ENCODE data around the gene BPTF.

GRCh38 chr17:67947325-67947813 is 122.1 kb downstream of the BPTF start:
- TF ChIP-seq, protein P1, sequence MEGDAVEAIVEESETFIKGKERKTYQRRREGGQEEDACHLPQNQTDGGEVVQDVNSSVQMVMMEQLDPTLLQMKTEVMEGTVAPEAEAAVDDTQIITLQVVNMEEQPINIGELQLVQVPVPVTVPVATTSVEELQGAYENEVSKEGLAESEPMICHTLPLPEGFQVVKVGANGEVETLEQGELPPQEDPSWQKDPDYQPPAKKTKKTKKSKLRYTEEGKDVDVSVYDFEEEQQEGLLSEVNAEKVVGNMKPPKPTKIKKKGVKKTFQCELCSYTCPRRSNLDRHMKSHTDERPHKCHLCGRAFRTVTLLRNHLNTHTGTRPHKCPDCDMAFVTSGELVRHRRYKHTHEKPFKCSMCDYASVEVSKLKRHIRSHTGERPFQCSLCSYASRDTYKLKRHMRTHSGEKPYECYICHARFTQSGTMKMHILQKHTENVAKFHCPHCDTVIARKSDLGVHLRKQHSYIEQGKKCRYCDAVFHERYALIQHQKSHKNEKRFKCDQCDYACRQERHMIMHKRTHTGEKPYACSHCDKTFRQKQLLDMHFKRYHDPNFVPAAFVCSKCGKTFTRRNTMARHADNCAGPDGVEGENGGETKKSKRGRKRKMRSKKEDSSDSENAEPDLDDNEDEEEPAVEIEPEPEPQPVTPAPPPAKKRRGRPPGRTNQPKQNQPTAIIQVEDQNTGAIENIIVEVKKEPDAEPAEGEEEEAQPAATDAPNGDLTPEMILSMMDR (conservative IDR thresholded peaks at IDR 0.05; ENCODE audit: low read depth, low read length), result no peak
- TF ChIP-seq EZH2 (IDR thresholded peaks at IDR 0.05; ENCODE audit: low read length, unreplicated experiment), result no peak
